ENCODE data around the gene PIK3C2G.
A peak's percentile ranks its signal among the peaks of the same experiment; 100 is the strongest.

The PIK3C2G gene

DNA sequence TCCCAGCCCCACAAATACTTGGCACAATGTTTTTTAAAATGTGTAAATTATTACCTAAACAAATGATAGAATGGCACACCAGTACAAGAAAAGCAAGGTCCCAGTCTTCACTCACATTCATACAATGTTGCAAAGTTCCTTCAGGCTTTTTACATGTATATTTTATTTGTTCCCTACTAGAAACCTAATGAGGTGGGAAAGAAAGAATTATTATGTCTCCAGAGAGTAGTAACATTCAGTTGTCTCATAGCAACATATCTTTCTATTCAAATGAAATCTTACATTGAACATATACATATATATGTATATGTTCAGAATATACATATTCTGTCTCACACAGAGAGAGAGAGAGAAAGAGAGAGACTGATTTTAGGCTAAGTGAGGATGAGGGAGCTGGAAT is 391.3 kb downstream of the PIK3C2G start:
- H3K4me3 ChIP-seq (replicated peaks in 1 of 2; ENCODE audit: low read depth in 2 of 2, low read length in 2 of 2): no peak overlapping the region
- DNase-seq (ENCODE audit: low read depth in 2 of 2): no peak
- TF ChIP-seq CTCF (IDR thresholded peaks at IDR 0.05; ENCODE audit: low read depth, low read length): no peak

- no peak for DNase-seq (ENCODE audit: low read depth in 2 of 2)
- no peak overlapping the region for H3K4me3 ChIP-seq (replicated peaks in 1 of 2; ENCODE audit: low read depth in 2 of 2, low read length in 2 of 2)
- TF ChIP-seq CTCF (IDR thresholded peaks at IDR 0.05; ENCODE audit: low read depth, low read length): no peak
These were observed 392.1 kb downstream of the PIK3C2G start for GRCh38 chr12:18653465-18653864.

GRCh38 chr12:18655351-18655750 is 394.0 kb downstream of the PIK3C2G start:
- TF ChIP-seq CTCF (IDR thresholded peaks at IDR 0.05; ENCODE audit: low read depth, low read length): no peak

DNA sequence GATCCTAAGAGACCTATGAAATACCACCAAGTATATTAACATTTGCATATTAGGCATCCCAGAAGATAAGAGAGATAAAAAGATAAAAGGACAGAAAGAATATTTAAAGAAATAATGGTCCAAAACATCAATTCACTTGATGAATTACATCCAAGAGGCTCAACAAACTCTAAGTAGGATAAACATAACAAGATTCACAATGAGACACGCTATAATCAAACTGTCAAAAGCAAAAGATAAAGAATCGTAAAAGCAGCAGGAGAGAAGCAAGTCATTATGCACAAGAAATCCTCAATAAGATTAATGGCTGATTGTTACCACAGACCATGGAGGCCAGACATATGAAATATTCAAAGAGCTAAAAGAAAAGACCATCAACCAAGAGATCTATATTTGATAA is 396.9 kb downstream of the PIK3C2G start:
- no peak overlapping the region for H3K4me3 ChIP-seq (replicated peaks in 1 of 2; ENCODE audit: low read depth in 2 of 2, low read length in 2 of 2)
- DNase-seq (ENCODE audit: low read depth in 2 of 2): no peak
- no peak for TF ChIP-seq CTCF (IDR thresholded peaks at IDR 0.05; ENCODE audit: low read depth, low read length)

More at GRCh38 chr12:18655351-18655750, 394.0 kb downstream of the PIK3C2G start:
- H3K4me3 ChIP-seq (replicated peaks in 1 of 2; ENCODE audit: low read depth in 2 of 2, low read length in 2 of 2): no peak overlapping the region
- no peak for DNase-seq (ENCODE audit: low read depth in 2 of 2)

DNA sequence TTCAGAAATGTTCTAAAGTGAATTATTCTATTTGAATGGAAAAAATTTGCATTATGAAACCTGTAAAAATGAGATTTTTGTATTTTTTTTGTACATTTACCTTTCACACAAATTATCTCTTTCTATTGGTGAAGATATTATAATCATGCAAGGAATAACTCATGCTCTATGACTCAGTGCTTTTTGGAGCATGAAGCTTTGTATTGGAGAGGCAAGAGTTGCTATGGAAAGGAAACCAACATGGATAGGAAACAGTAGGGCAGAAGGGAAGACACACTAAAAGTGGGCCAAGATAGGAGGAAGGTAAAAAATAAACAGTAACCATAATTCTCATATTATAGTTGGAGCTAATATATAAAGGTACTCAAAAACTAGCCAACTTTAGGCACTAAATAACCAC is 397.5 kb downstream of the PIK3C2G start:
- H3K4me3 ChIP-seq (replicated peaks in 1 of 2; ENCODE audit: low read depth in 2 of 2, low read length in 2 of 2): no peak overlapping the region
- DNase-seq (ENCODE audit: low read depth in 2 of 2): no peak
- TF ChIP-seq CTCF (IDR thresholded peaks at IDR 0.05; ENCODE audit: low read depth, low read length): no peak

GRCh38 chr12:18676141-18676540 is 414.8 kb downstream of the PIK3C2G start:
- no peak for TF ChIP-seq CTCF (IDR thresholded peaks at IDR 0.05; ENCODE audit: low read depth, low read length)

GRCh38 chr12:18676996-18677588 is 415.8 kb downstream of the PIK3C2G start:
- TF ChIP-seq CTCF (IDR thresholded peaks at IDR 0.05; ENCODE audit: low read depth, low read length): no peak
- peak in 1 of 2 donors; percentile 5 for DNase-seq (ENCODE audit: low read depth in 2 of 2)
- no peak overlapping the region for H3K4me3 ChIP-seq (replicated peaks in 1 of 2; ENCODE audit: low read depth in 2 of 2, low read length in 2 of 2)

More at GRCh38 chr12:18676141-18676540, 414.8 kb downstream of the PIK3C2G start:
- H3K4me3 ChIP-seq (replicated peaks in 1 of 2; ENCODE audit: low read depth in 2 of 2, low read length in 2 of 2): no peak overlapping the region
- no peak for DNase-seq (ENCODE audit: low read depth in 2 of 2)
